Mucosa of descending colon (tissue), 3 donors: ENCODE measurements around the gene USP12. TPM values are rescaled to one million over a fixed set of nuclear protein-coding genes. Genes with fewer than 3 reads are reported as not detected.
"Not testable (repeated sequence)": the region's sequence is repeated elsewhere in the genome, so short reads cannot be mapped to it uniquely, and the experiment has no call there.

Source experiments
- ATAC-seq: fragments of 200-7000 bp; cut with Tn5 transposase; one replicate; pipeline ENCODE4 v1.9.1; 2020; ENCODE audit warnings: mild to moderate bottlenecking, moderate library complexity
- DNase-seq, 3 donors: peaks; one replicate each; pipeline ENCODE4 v3.0.0-alpha.2; 2020
- H3K36me3 ChIP-seq: fragments of 200-600 bp; one replicate; pipeline ENCODE4 v1.8.0; 2021; ENCODE audit warnings: low read depth, mild to moderate bottlenecking
- H3K4me1 ChIP-seq: fragments of 200-600 bp; one replicate; pipeline ENCODE4 v1.8.0; 2021; ENCODE audit warnings: low read depth, mild to moderate bottlenecking
- H3K4me3 ChIP-seq: fragments of 200-600 bp; one replicate; pipeline ENCODE4 v1.8.0; 2021; ENCODE audit warnings: mild to moderate bottlenecking
- H3K9me3 ChIP-seq: fragments of 200-600 bp; one replicate; pipeline ENCODE4 v1.8.0; 2021; ENCODE audit warnings: mild to moderate bottlenecking
- intact Hi-C, 2 donors: fragments of 100-400 bp; cut with DNase I in 1 of 2; cut with micrococcal nuclease in 1 of 2; formaldehyde crosslinking; loops; one replicate each; pipeline versions ENCODE4 v1.11.0 to v1.11.1; 2022; cut with DNase I, micrococcal nuclease
- total RNA-seq, 3 donors: library from RNA; stranded (reverse); fragmentation: NEBNext Ultra II Directional in 2 of 3; extraction: Animal tissue kit (Norgen Biotek cat#: 25700) in 2 of 3; gene quantifications; one replicate each; pipeline versions ENCODE4 v1.2.1 to v1.2.4, GENCODE V29; 2021 to 2023
- TF ChIP-seq, protein P1 (sequence below): fragments of 200-600 bp; IDR thresholded peaks from one replicate; pipeline ENCODE4 v1.8.0; 2022; ENCODE audit warnings: antibody characterized with exemption, mild to moderate bottlenecking
- donor health status: DM: no; HTN: no; CAD: no; lungs with moderate emphysema.
- donor health status: DM: no; HTN: no; CAD: no.
- donor health status: DM: no; HTN: yes; CAD: no.

The USP12 gene
- total RNA-seq, 3 donors from 2014 or later: 34.3 to 77.1 (median 45.0) TPM

DNA sequence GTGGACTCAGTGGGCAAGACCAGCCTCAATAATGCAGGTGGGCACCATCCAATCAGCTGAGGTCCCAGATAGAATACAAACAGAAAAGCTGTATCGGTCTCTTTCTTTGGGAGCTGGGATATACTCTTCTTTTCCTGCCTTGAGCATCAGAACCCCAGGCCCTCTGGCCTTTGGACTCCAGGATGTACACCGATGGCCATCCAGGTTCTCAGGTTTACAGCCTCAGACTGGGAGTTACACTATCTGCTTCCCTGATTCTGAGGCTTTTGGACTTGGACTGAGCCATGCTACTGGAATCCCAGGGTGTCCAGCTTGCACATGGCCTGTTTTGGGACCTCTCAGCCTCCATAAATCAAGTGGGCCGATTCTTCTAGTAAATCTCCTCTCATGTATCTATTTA, 27.6 kb upstream of the USP12 start:
- intact Hi-C loops: no loop called here
- Histone ChIP-seq H3K9me3 (no peaks in the 10 kb centered on the region), H3K4me3 (no peak overlapping the region), H3K36me3 (no peaks in the 10 kb centered on the region), H3K4me1 (no peaks in the 10 kb centered on the region)
- DNase-seq (no peak), ATAC-seq (no peak)
- TF ChIP-seq, protein P1, sequence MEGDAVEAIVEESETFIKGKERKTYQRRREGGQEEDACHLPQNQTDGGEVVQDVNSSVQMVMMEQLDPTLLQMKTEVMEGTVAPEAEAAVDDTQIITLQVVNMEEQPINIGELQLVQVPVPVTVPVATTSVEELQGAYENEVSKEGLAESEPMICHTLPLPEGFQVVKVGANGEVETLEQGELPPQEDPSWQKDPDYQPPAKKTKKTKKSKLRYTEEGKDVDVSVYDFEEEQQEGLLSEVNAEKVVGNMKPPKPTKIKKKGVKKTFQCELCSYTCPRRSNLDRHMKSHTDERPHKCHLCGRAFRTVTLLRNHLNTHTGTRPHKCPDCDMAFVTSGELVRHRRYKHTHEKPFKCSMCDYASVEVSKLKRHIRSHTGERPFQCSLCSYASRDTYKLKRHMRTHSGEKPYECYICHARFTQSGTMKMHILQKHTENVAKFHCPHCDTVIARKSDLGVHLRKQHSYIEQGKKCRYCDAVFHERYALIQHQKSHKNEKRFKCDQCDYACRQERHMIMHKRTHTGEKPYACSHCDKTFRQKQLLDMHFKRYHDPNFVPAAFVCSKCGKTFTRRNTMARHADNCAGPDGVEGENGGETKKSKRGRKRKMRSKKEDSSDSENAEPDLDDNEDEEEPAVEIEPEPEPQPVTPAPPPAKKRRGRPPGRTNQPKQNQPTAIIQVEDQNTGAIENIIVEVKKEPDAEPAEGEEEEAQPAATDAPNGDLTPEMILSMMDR: no peak

DNA sequence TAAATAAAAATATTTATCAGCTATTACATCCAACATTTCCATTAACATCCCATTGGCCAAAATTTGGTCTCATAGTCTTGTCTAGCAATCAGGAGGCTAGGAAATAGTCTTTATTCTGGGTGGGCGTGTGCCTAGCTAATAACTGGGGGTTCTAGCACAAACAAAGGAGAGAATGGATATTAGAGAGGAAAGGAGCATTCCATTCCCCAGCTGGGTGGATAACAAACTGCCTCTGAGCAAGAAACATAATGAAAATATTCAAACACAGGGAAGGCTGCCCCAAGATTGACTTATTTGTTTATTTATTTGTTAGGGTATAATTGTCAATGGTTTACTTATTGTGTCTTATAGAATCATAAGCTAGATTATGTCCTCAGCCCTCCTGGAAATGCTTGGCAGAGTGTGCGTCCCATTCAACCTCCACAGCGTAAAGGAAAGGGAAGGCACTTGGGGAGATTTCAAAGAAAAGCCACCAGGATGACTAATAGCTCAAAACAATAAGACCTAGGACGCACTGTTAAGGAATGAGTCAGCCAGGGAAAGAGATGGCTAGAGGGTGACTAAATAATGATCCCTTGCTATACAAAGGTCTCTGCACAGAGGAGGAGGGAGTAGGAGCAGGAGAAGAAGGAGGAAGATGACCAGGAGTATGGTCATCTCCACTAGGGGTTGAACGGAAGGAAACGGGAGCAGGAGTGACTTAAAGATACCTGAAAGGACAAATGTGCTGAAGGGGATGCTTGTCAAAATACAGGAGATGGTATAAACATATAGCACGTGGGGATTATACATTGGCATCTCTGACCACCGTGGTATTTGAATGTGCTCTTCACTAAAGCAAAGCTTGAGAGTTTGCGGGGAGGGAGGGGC, 23.5 kb upstream of the USP12 start:
- DNase-seq (no peak), ATAC-seq (peak; percentile 87)
- intact Hi-C loops: no loop called here
- Histone ChIP-seq H3K4me3 (no peak overlapping the region), H3K9me3 (no peaks in the 10 kb centered on the region), H3K4me1 (no peaks in the 10 kb centered on the region), H3K36me3 (no peaks in the 10 kb centered on the region)
- TF ChIP-seq, protein P1: no peak

DNA sequence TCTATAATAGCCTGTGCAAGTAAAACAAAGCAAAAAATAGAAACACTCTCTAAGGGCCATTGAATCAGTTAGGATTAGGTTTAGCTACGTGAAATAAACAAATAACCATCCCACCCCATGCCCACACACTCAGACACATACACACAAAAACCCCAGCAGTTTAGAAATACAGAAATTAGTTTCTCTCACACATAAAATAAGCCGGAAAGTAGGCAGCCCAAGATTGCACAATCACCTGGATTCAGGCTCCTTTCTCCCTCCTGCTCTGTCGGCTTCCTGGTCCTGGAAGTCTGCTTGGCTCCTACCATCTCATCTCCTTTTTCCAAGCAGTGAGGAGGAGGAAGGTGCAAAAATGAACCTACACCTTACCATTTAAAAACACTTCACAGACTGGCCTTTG, 22.6 kb upstream of the USP12 start:
- DNase-seq (no peak), ATAC-seq (no peak)
- Histone ChIP-seq H3K4me3 (no peak overlapping the region), H3K9me3 (no peaks in the 10 kb centered on the region), H3K4me1 (no peaks in the 10 kb centered on the region), H3K36me3 (no peaks in the 10 kb centered on the region)
- intact Hi-C loops: no loop called here
- TF ChIP-seq, protein P1: no peak

DNA sequence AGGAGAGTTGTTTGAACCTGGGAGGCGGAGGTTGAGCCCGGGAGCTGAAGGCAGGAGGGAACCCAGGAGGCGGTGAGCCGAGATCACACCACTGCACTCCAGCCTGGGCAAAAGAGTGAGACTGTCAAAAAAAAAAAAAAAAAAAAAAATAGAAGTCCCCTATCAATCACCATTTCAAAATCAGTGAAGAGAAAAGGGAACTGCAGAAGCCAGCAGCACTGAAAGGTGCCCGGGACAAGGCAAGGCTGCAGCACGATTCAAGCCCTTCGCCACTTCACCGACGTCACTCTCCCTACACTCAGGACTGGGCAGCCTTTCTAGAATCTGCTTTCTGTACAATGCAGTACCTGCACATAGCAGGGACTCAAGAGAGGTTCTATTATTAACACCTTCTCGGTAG, 21.9 kb upstream of the USP12 start:
- Histone ChIP-seq H3K36me3 (no peaks in the 10 kb centered on the region), H3K4me3 (no peak overlapping the region), H3K9me3 (no peaks in the 10 kb centered on the region), H3K4me1 (no peaks in the 10 kb centered on the region)
- ATAC-seq (no peak), DNase-seq (no peak)
- TF ChIP-seq, protein P1: no peak
- intact Hi-C loops: no loop called here

DNA sequence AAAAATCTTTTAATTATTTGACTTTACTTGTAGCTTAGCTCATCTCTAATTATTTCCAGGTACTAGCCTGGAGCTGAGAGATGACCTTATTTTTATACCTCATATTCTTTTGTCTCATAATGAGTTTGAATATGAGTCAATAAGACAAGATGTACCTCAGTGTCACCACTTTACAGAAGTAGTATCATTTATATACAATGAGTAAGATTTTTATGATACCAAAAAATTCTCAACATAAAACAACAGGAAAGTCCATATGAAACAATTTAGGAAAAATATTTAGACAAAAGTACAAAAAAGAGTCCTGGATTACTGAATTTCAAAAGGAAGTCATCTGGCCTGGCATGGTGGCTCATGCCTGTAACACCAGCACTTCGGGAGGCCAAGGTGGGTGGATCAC, 21.4 kb upstream of the USP12 start:
- Histone ChIP-seq H3K4me1 (no peaks in the 10 kb centered on the region), H3K36me3 (no peaks in the 10 kb centered on the region), H3K9me3 (no peaks in the 10 kb centered on the region), H3K4me3 (no peak overlapping the region)
- DNase-seq: no peak
- TF ChIP-seq, protein P1: no peak
- intact Hi-C loops: no loop called here
- ATAC-seq: no peak

DNA sequence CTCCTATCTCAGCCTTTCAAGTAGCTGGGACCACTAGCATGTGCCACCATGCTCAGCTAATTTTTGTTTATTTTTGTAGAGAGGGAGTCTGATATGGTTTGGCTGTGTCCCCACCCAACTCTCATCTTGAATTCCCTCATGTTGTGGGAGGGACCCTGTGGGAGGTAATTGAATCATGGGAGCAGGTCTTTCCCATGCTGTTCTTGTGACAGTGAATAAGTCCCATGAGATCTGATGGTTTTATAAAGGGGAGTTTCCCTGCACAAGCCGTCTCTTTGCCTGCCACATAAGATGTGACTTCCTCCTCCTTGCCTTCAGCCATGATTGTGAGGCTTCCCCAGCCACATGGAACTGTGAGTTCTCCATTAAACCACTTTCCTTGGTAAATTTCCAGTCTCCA, 20.8 kb upstream of the USP12 start:
- DNase-seq, H3K4me1 ChIP-seq, intact Hi-C loops, H3K9me3 ChIP-seq, H3K36me3 ChIP-seq, ATAC-seq, H3K4me3 ChIP-seq: not testable (repeated sequence)
